CD4-positive, alpha-beta memory T cell (primary cell): ENCODE data around the gene PSMB8. TPM values are rescaled to one million over a fixed set of nuclear protein-coding genes. Genes with fewer than 3 reads are reported as not detected.
"Not testable (repeated sequence)": the region's sequence is repeated elsewhere in the genome, so short reads cannot be mapped to it uniquely, and the experiment has no call there.

Source experiments
- CTCF ChIA-PET: fragments of 350-600 bp; sonication (Branson Sonifier 250); formaldehyde crosslinking; loops from one replicate; lab custom pipeline; 2021; ENCODE audit warnings: inconsistent platforms; ENCODE audit not compliant: partially characterized antibody; lab: Charles Lee
- POLR2A ChIA-PET: fragments of 350-600 bp; sonication (Branson Sonifier 250); formaldehyde crosslinking; loops from one replicate; lab custom pipeline; 2021; ENCODE audit not compliant: partially characterized antibody; lab: Charles Lee
- DNase-seq, 5 donors: peaks; one replicate each; pipeline versions ENCODE4 v3.0.0 to v3.0.0-alpha.2; 2020 to 2022; ENCODE audit warnings: mixed read lengths in 1 of 5
- H3K27ac ChIP-seq: one replicate; pipeline ENCODE4 v1.7.0; 2013; ENCODE audit warnings: low read depth, low read length
- H3K27me3 ChIP-seq: 2 replicates; pipeline ENCODE4 v1.7.0; 2013; ENCODE audit warnings: mild to moderate bottlenecking, low read length, moderate library complexity; ENCODE audit not compliant: insufficient read depth
- H3K36me3 ChIP-seq: 2 replicates; pipeline ENCODE4 v1.7.0; 2013; ENCODE audit warnings: mild to moderate bottlenecking, low read length, moderate library complexity; ENCODE audit not compliant: insufficient read depth
- H3K4me1 ChIP-seq: 2 replicates; pipeline ENCODE4 v1.7.0; 2013; ENCODE audit warnings: mild to moderate bottlenecking, low read length, moderate library complexity; ENCODE audit not compliant: insufficient read depth
- H3K4me3 ChIP-seq, 2 donors: one replicate each; pipeline ENCODE4 v1.7.0; 2013; ENCODE audit warnings: low read length in 2 of 2, mild to moderate bottlenecking in 1 of 2
- H3K9me3 ChIP-seq, 2 donors: one replicate each; pipeline ENCODE4 v1.7.0; 2013; ENCODE audit warnings: low read length in 2 of 2, control low read depth in 1 of 2; ENCODE audit not compliant: control insufficient read depth in 1 of 2
- H3K27ac Mint-ChIP-seq, 7 donors: one replicate each; pipeline ENCODE4 v1.8.0; 2020 to 2021; ENCODE audit warnings: mixed read lengths in 7 of 7, mild to moderate bottlenecking in 6 of 7, inconsistent platforms in 3 of 7, moderate library complexity in 3 of 7
- H3K27me3 Mint-ChIP-seq, 2 donors: one replicate each; pipeline ENCODE4 v1.8.0; 2020 to 2021; ENCODE audit warnings: mixed read lengths in 2 of 2
- H3K36me3 Mint-ChIP-seq, 2 donors: one replicate each; pipeline ENCODE4 v1.8.0; 2020 to 2021; ENCODE audit warnings: mixed read lengths in 2 of 2, inconsistent platforms in 1 of 2, mild to moderate bottlenecking in 1 of 2
- H3K4me1 Mint-ChIP-seq, 4 donors: one replicate each; pipeline ENCODE4 v1.8.0; 2020 to 2021; ENCODE audit warnings: mixed read lengths in 4 of 4, mild to moderate bottlenecking in 1 of 4
- H3K4me3 Mint-ChIP-seq, 8 donors: one replicate each; pipeline ENCODE4 v1.8.0; 2020 to 2021; ENCODE audit warnings: mixed read lengths in 8 of 8, mild to moderate bottlenecking in 7 of 8, moderate library complexity in 6 of 8, inconsistent platforms in 3 of 8
- H3K9me3 Mint-ChIP-seq, 8 donors: one replicate each; pipeline ENCODE4 v1.8.0; 2020 to 2021; ENCODE audit warnings: mixed read lengths in 8 of 8, mild to moderate bottlenecking in 5 of 8, inconsistent platforms in 3 of 8, moderate library complexity in 1 of 8
- intact Hi-C: fragments of 100-400 bp; cut with micrococcal nuclease; formaldehyde crosslinking; loops from one replicate; pipeline ENCODE4 v1.15.1; 2023
- polyA plus RNA-seq, 2 donors: library from polyadenylated mRNA; unstranded; fragments of 300-500 nt; fragmentation: Illumina TruSeq; gene quantifications; one replicate each; pipeline ENCODE4 v1.2.3, GENCODE V29; 2021
- total RNA-seq, 2 experiments: library from RNA; stranded (reverse); gene quantifications; one replicate each; pipeline ENCODE4 v1.2.3, GENCODE V29; 2021

Gene PSMB8
- total and polyA plus RNA-seq, 4 experiments from 2014 or later, result 134 to 426 (median 251) TPM

- ChIA-PET POLR2A (no interaction called here), CTCF (no interaction called here)
- Histone ChIP-seq H3K36me3 (no peaks in the 10 kb centered on the region), H3K4me3 (no peak overlapping the region), H3K27me3 (no peaks in the 10 kb centered on the region), H3K27ac (no peak overlapping the region), H3K4me1 (no peaks in the 10 kb centered on the region), H3K9me3 (no peaks in the 10 kb centered on the region)
- H3K36me3 Mint-ChIP-seq, result peaks cover 0 to 5% of the 10 kb centered on the region in 2 donors
- H3K9me3 Mint-ChIP-seq, result no peaks in the 10 kb centered on the region
- no peak for DNase-seq
- no peak overlapping the region for H3K4me3 Mint-ChIP-seq
- intact Hi-C loops, result no loop called here
- H3K27me3 Mint-ChIP-seq, result peaks cover 0 to 2% of the 10 kb centered on the region in 2 donors
- H3K27ac Mint-ChIP-seq, result peak overlapping the region in 2 of 7 donors; percentile 61 to 66
- H3K4me1 Mint-ChIP-seq, result no peaks in the 10 kb centered on the region
Measured at GRCh38 chr6:32814145-32814544, 29.7 kb downstream of the PSMB8 start.

DNA sequence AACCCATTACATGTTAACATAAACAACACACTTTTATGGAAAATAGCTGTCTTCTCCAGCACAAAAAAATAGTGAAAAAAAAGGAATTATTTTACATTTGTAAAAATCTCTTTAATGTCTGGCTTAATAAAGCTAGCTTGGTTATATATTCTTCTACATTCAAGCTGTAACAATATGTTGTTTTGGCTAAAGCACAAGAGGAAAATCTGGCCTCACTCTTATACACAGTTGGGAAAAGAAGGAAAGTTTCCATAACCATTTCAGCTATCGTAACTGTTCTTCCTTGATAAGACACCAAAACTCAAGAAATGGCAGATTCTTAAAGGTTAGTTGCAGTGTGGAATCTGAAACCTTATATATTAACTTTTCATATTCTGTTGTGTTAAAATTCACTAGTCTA lies 34.7 kb downstream of the PSMB8 start:
- CTCF ChIA-PET, result interaction anchor here (1.1 to 1.3 kb wide), 4 partner anchors 12 to 395 kb away, joined by 3 to 6 read pairs (median 3); partner anchors contain the start of gene TAP2
- Histone ChIP-seq H3K27me3 (no peaks in the 10 kb centered on the region), H3K36me3 (no peaks in the 10 kb centered on the region), H3K27ac (no peak overlapping the region), H3K4me3 (no peak overlapping the region), H3K9me3 (no peaks in the 10 kb centered on the region), H3K4me1 (no peaks in the 10 kb centered on the region)
- Mint-ChIP-seq H3K4me1 (no peaks in the 10 kb centered on the region), H3K36me3 (peaks cover 0 to 2% of the 10 kb centered on the region in 2 donors), H3K9me3 (peaks cover 0 to 11% (median 0%) of the 10 kb centered on the region in 8 donors), H3K4me3 (no peak overlapping the region), H3K27me3 (peaks cover 21 to 26% of the 10 kb centered on the region in 2 donors), H3K27ac (no peak overlapping the region)
- POLR2A ChIA-PET, result no interaction called here
- intact Hi-C loops, result no loop called here
- DNase-seq, result no peak

- Mint-ChIP-seq H3K27ac (no peak overlapping the region), H3K27me3 (peaks cover 32 to 40% of the 10 kb centered on the region in 2 donors), H3K4me3 (no peak overlapping the region), H3K4me1 (no peaks in the 10 kb centered on the region), H3K36me3 (no peaks in the 10 kb centered on the region), H3K9me3 (peaks cover 0 to 11% (median 0%) of the 10 kb centered on the region in 8 donors)
- Histone ChIP-seq H3K4me3 (no peak overlapping the region), H3K9me3 (no peaks in the 10 kb centered on the region), H3K36me3 (no peaks in the 10 kb centered on the region), H3K27me3 (no peaks in the 10 kb centered on the region), H3K4me1 (no peaks in the 10 kb centered on the region), H3K27ac (no peak overlapping the region)
- no peak for DNase-seq
- CTCF ChIA-PET, result no interaction called here
- POLR2A ChIA-PET, result no interaction called here
- intact Hi-C loops, result no loop called here
Measured at GRCh38 chr6:32807020-32807580, 36.7 kb downstream of the PSMB8 start.

GRCh38 chr6:32805404-32805803 lies 38.4 kb downstream of the PSMB8 start:
- H3K36me3 ChIP-seq, H3K4me1 ChIP-seq, H3K4me3 Mint-ChIP-seq, H3K27ac Mint-ChIP-seq, H3K36me3 Mint-ChIP-seq, H3K9me3 ChIP-seq, H3K27ac ChIP-seq, POLR2A ChIA-PET, H3K4me3 ChIP-seq, H3K4me1 Mint-ChIP-seq, intact Hi-C loops, DNase-seq: not testable (repeated sequence)
- H3K27me3 ChIP-seq, result peaks cover 11% of the 10 kb centered on the region
- CTCF ChIA-PET, result interaction anchor here (0.6 kb wide), 1 partner anchor 150 kb away, joined by 5 read pairs; no protein-coding TSS in a partner anchor
- Mint-ChIP-seq H3K27me3 (peaks cover 37 to 41% of the 10 kb centered on the region in 2 donors), H3K9me3 (peaks cover 0 to 11% (median 0%) of the 10 kb centered on the region in 8 donors)

DNA sequence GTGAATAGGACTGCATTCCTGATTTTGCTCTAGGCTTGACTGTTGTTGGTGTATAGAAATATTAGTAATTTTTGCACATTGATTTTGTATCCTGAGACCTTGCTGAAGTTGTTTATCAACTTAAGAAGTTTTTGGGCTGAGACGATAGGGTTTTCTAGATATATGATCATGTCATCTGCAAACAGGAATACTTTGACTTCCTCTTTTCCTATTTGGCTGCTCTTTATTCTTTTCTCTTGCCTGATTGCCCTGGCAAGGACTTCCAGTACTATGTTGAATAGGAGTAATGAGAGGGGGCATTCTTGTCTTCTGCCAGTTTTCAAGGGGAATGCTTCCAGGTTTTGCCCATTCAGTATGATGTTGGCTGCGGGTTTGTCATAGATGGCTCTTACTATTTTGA lies 40.4 kb downstream of the PSMB8 start:
- no peak overlapping the region for H3K27ac Mint-ChIP-seq
- H3K27me3 Mint-ChIP-seq, result peaks cover 44 to 50% of the 10 kb centered on the region in 2 donors
- Histone ChIP-seq H3K4me1 (no peaks in the 10 kb centered on the region), H3K36me3 (no peaks in the 10 kb centered on the region), H3K27me3 (peaks cover 11% of the 10 kb centered on the region), H3K9me3 (no peaks in the 10 kb centered on the region), H3K4me3 (no peak overlapping the region), H3K27ac (no peak overlapping the region)
- H3K36me3 Mint-ChIP-seq, result no peaks in the 10 kb centered on the region
- DNase-seq, result no peak
- ChIA-PET POLR2A (no interaction called here), CTCF (interaction anchor here (0.7 kb wide), 1 partner anchor 18 kb away, joined by 3 read pairs; no protein-coding TSS in a partner anchor)
- intact Hi-C loops, result no loop called here
- H3K4me1 Mint-ChIP-seq, result no peaks in the 10 kb centered on the region
- no peak overlapping the region for H3K4me3 Mint-ChIP-seq
- peaks cover 0 to 11% (median 5%) of the 10 kb centered on the region in 8 donors for H3K9me3 Mint-ChIP-seq

GRCh38 chr6:32799740-32800139 lies 44.1 kb downstream of the PSMB8 start:
- Histone ChIP-seq H3K4me3 (no peak overlapping the region), H3K36me3 (no peaks in the 10 kb centered on the region), H3K9me3 (no peaks in the 10 kb centered on the region), H3K4me1 (peaks cover 9% of the 10 kb centered on the region), H3K27ac (no peak overlapping the region), H3K27me3 (peaks cover 14% of the 10 kb centered on the region)
- intact Hi-C loops, result no loop called here
- H3K27me3 Mint-ChIP-seq, result peaks cover 45 to 60% of the 10 kb centered on the region in 2 donors
- no peak overlapping the region for H3K27ac Mint-ChIP-seq
- H3K4me1 Mint-ChIP-seq, result peaks cover 6 to 11% (median 9%) of the 10 kb centered on the region in 4 donors
- no peak for DNase-seq
- H3K4me3 Mint-ChIP-seq, result no peak overlapping the region
- ChIA-PET CTCF (interaction anchor here (0.7 to 1.9 kb wide), 8 partner anchors 12 to 390 kb away, joined by 3 to 11 read pairs (median 4); no protein-coding TSS in a partner anchor), POLR2A (no interaction called here)
- H3K36me3 Mint-ChIP-seq, result no peaks in the 10 kb centered on the region
- H3K9me3 Mint-ChIP-seq, result peaks cover 0 to 9% (median 2%) of the 10 kb centered on the region in 8 donors

GRCh38 chr6:32799168-32799567 lies 44.7 kb downstream of the PSMB8 start:
- Histone ChIP-seq H3K36me3 (no peaks in the 10 kb centered on the region), H3K4me1 (peaks cover 9% of the 10 kb centered on the region), H3K27me3 (peaks cover 14% of the 10 kb centered on the region), H3K4me3 (no peak overlapping the region), H3K9me3 (no peaks in the 10 kb centered on the region), H3K27ac (no peak overlapping the region)
- Mint-ChIP-seq H3K27ac (no peak overlapping the region), H3K4me3 (no peak overlapping the region), H3K4me1 (peaks cover 10 to 14% (median 12%) of the 10 kb centered on the region in 4 donors), H3K27me3 (peaks cover 44 to 59% of the 10 kb centered on the region in 2 donors), H3K36me3 (no peaks in the 10 kb centered on the region), H3K9me3 (peaks cover 0 to 9% (median 2%) of the 10 kb centered on the region in 8 donors)
- CTCF ChIA-PET, result interaction anchor here (0.7 to 1.9 kb wide), 8 partner anchors 12 to 389 kb away, joined by 3 to 11 read pairs (median 4); no protein-coding TSS in a partner anchor
- POLR2A ChIA-PET, result no interaction called here
- intact Hi-C loops, result no loop called here
- no peak for DNase-seq
